GM19468 (cell line): ENCODE measurements around the gene USP17L22.
"Not testable (repeated sequence)": the region's sequence is repeated elsewhere in the genome, so short reads cannot be mapped to it uniquely, and the experiment has no call there.

ENCODE experiments used
- ATAC-seq: cut with Tn5 transposase; IDR thresholded peaks from one replicate; pipeline ENCODE4 v1.9.1; 2021; ENCODE audit warnings: mild to moderate bottlenecking, moderate library complexity, moderate number of reproducible peaks; ENCODE audit not compliant: unreplicated experiment; ENCODE audit errors: extremely low read depth

The USP17L22 gene

GRCh38 chr4:9267319-9267718, at the start of gene USP17L22:
TSS of gene USP17L22 (plus strand) at chr4:9267619. CDS start at chr4:9267619, 0 bp downstream.
- not testable (repeated sequence) for ATAC-seq

- ATAC-seq = not testable (repeated sequence)
Measured at GRCh38 chr4:9219852-9220251, 47.6 kb upstream of the USP17L22 start, which contains the start of gene USP17L12. TSS of gene USP17L12 (plus strand) at chr4:9220152. CDS start at chr4:9220152, 0 bp downstream.

- not testable (repeated sequence) for ATAC-seq
Measured at GRCh38 chr4:9224596-9224995, 42.8 kb upstream of the USP17L22 start, which contains the start of gene USP17L13. TSS of gene USP17L13 (plus strand) at chr4:9224896. CDS start at chr4:9224896, 0 bp downstream.

GRCh38 chr4:9230249-9230648, 37.2 kb upstream of the USP17L22 start:
- ATAC-seq = not testable (repeated sequence)

GRCh38 chr4:9234085-9234484, 33.3 kb upstream of the USP17L22 start, which contains the start of gene USP17L15:
TSS of gene USP17L15 (plus strand) at chr4:9234385. CDS start at chr4:9234385, 0 bp downstream.
- not testable (repeated sequence) for ATAC-seq

GRCh38 chr4:9238461-9238860, 29.0 kb upstream of the USP17L22 start:
- ATAC-seq = not testable (repeated sequence)

- not testable (repeated sequence) for ATAC-seq
Measured at GRCh38 chr4:9243579-9243978, 23.8 kb upstream of the USP17L22 start, which contains the start of gene USP17L17. TSS of gene USP17L17 (plus strand) at chr4:9243879. CDS start at chr4:9243879, 0 bp downstream.

GRCh38 chr4:9247953-9248680, 19.3 kb upstream of the USP17L22 start, which contains the start of gene USP17L18:
TSS of gene USP17L18 (plus strand) at chr4:9248630. CDS start at chr4:9248630, 0 bp downstream.
- not testable (repeated sequence) for ATAC-seq

GRCh38 chr4:9253078-9253477, 14.3 kb upstream of the USP17L22 start, which contains the start of gene USP17L19:
TSS of gene USP17L19 (plus strand) at chr4:9253378. CDS start at chr4:9253378, 0 bp downstream.
- not testable (repeated sequence) for ATAC-seq

GRCh38 chr4:9257824-9258223, 9.6 kb upstream of the USP17L22 start, which contains the start of gene USP17L20:
TSS of gene USP17L20 (plus strand) at chr4:9258124. CDS start at chr4:9258124, 0 bp downstream.
- ATAC-seq = not testable (repeated sequence)

GRCh38 chr4:9262572-9262971, 4.8 kb upstream of the USP17L22 start, which contains the start of gene USP17L21:
TSS of gene USP17L21 (plus strand) at chr4:9262872. CDS start at chr4:9262872, 0 bp downstream.
- ATAC-seq = not testable (repeated sequence)

- not testable (repeated sequence) for ATAC-seq
Measured at GRCh38 chr4:9271719-9272118, 4.3 kb downstream of the USP17L22 start.
